WTC11 (cell line): ENCODE measurements around the gene GGACT. TPM values are rescaled to one million over a fixed set of nuclear protein-coding genes. Genes with fewer than 3 reads are reported as not detected.

ENCODE experiments used
- ATAC-seq: fragments of 200-7000 bp; cut with Tn5 transposase; 2 replicates; pipeline ENCODE4 v1.10.0; 2021; ENCODE audit warnings: mild to moderate bottlenecking, moderate library complexity
- CTCF ChIA-PET: fragments of 300-600 bp; sonication (Branson Sonifier 250); formaldehyde crosslinking; loops from one replicate; lab custom pipeline; 2021; ENCODE audit warnings: antibody characterized with exemption; lab: Charles Lee
- POLR2A ChIA-PET: fragments of 350-600 bp; sonication (Branson Sonifier 250); formaldehyde crosslinking; loops from one replicate; lab custom pipeline; 2021; ENCODE audit warnings: antibody characterized with exemption; lab: Charles Lee
- DNase-seq: peaks from one replicate; pipeline ENCODE4 v3.0.0; 2021; ENCODE audit warnings: low spot score
- H3K27ac Mint-ChIP-seq: 2 replicates; pipeline ENCODE4 v1.8.0; 2021; ENCODE audit warnings: mixed read lengths
- H3K27me3 Mint-ChIP-seq: 2 replicates; pipeline ENCODE4 v1.8.0; 2021; ENCODE audit warnings: low read depth, mild to moderate bottlenecking, moderate library complexity, mixed read lengths
- H3K36me3 Mint-ChIP-seq: 2 replicates; pipeline ENCODE4 v1.8.0; 2021; ENCODE audit warnings: mixed read lengths
- H3K4me1 Mint-ChIP-seq: 2 replicates; pipeline ENCODE4 v1.8.0; 2022; ENCODE audit warnings: mixed read lengths
- H3K4me3 Mint-ChIP-seq: 2 replicates; pipeline ENCODE4 v1.8.0; 2021; ENCODE audit warnings: mild to moderate bottlenecking, moderate library complexity, mixed read lengths
- H3K9me3 Mint-ChIP-seq: 2 replicates; pipeline ENCODE4 v1.8.0; 2021; ENCODE audit warnings: mixed read lengths
- ATF2 ChIP-seq: sonication (generic); formaldehyde crosslinking; IDR thresholded peaks from 2 replicates; pipeline ENCODE4 v1.8.1; 2022; ENCODE audit warnings: low read depth, missing genetic modification reagents, borderline replicate concordance
- CTCF ChIP-seq: fragments of 200-600 bp; IDR thresholded peaks from 2 replicates; pipeline ENCODE4 v1.8.0; 2022; ENCODE audit warnings: antibody characterized with exemption
- E2F5 ChIP-seq: sonication (generic); formaldehyde crosslinking; IDR thresholded peaks from 2 replicates; pipeline ENCODE4 v1.8.1; 2022; ENCODE audit warnings: mild to moderate bottlenecking, moderate library complexity, missing genetic modification reagents
- EMX1 ChIP-seq: fragments of 250-450 bp; sonication (Bioruptor Pico); IDR thresholded peaks from 2 replicates; pipeline ENCODE4 v1.8.0; 2021; ENCODE audit warnings: mild to moderate bottlenecking
- ETV6 ChIP-seq: sonication (generic); formaldehyde crosslinking; IDR thresholded peaks from 2 replicates; pipeline ENCODE4 v1.8.1; 2022; ENCODE audit warnings: mild to moderate bottlenecking, missing genetic modification reagents
- GABPB1 ChIP-seq: sonication (generic); formaldehyde crosslinking; IDR thresholded peaks from 2 replicates; pipeline ENCODE4 v1.8.1; 2023; ENCODE audit warnings: mild to moderate bottlenecking, missing genetic modification reagents
- GRHL2 ChIP-seq: fragments of 250-450 bp; sonication (Bioruptor Pico); IDR thresholded peaks from 2 replicates; pipeline ENCODE4 v1.8.0; 2022; ENCODE audit warnings: mild to moderate bottlenecking, moderate library complexity; ENCODE audit not compliant: insufficient replicate concordance, severe bottlenecking
- MLX ChIP-seq: sonication (generic); formaldehyde crosslinking; IDR thresholded peaks from 2 replicates; pipeline ENCODE4 v1.8.1; 2023; ENCODE audit warnings: mild to moderate bottlenecking, missing genetic modification reagents, moderate library complexity
- NFE2L1 ChIP-seq: sonication (generic); formaldehyde crosslinking; IDR thresholded peaks from 2 replicates; pipeline ENCODE4 v1.8.1; 2023; ENCODE audit warnings: missing genetic modification reagents
- PREB ChIP-seq: sonication (generic); formaldehyde crosslinking; IDR thresholded peaks from 2 replicates; pipeline ENCODE4 v1.8.1; 2022; ENCODE audit warnings: mild to moderate bottlenecking, missing genetic modification reagents, moderate library complexity, borderline replicate concordance
- PRRX2 ChIP-seq: fragments of 250-450 bp; sonication (Bioruptor Pico); IDR thresholded peaks from 2 replicates; pipeline ENCODE4 v1.8.0; 2021; ENCODE audit warnings: mild to moderate bottlenecking
- RELA ChIP-seq: sonication (generic); formaldehyde crosslinking; IDR thresholded peaks from 2 replicates; pipeline ENCODE4 v1.8.1; 2022; ENCODE audit warnings: missing genetic modification reagents, mild to moderate bottlenecking, borderline replicate concordance
- RORB ChIP-seq: fragments of 250-450 bp; sonication (Bioruptor Pico); IDR thresholded peaks from 2 replicates; pipeline ENCODE4 v1.9.0; 2021; ENCODE audit warnings: mild to moderate bottlenecking
- SMAD3 ChIP-seq: sonication (generic); formaldehyde crosslinking; IDR thresholded peaks from 2 replicates; pipeline ENCODE4 v1.8.0; 2022; ENCODE audit warnings: missing genetic modification reagents, mild to moderate bottlenecking, borderline replicate concordance
- SMAD4 ChIP-seq: sonication (generic); formaldehyde crosslinking; IDR thresholded peaks from 2 replicates; pipeline ENCODE4 v1.8.0; 2022; ENCODE audit warnings: mild to moderate bottlenecking, missing genetic modification reagents
- SOX15 ChIP-seq: fragments of 250-450 bp; sonication (Bioruptor Pico); IDR thresholded peaks from 2 replicates; pipeline ENCODE4 v1.9.0; 2021; ENCODE audit warnings: mild to moderate bottlenecking
- SP1 ChIP-seq: sonication (generic); formaldehyde crosslinking; conservative IDR thresholded peaks from 2 replicates; pipeline ENCODE4 v1.8.1; 2022; ENCODE audit warnings: missing genetic modification reagents
- TEAD4 ChIP-seq: sonication (generic); formaldehyde crosslinking; IDR thresholded peaks from 2 replicates; pipeline ENCODE4 v1.8.0; 2022; ENCODE audit warnings: mild to moderate bottlenecking, missing genetic modification reagents
- ZNF232 ChIP-seq: sonication (generic); formaldehyde crosslinking; IDR thresholded peaks from 2 replicates; pipeline ENCODE4 v1.8.0; 2022; ENCODE audit warnings: mild to moderate bottlenecking, missing genetic modification reagents
- ZNF425 ChIP-seq: fragments of 250-450 bp; sonication (Bioruptor Pico); conservative IDR thresholded peaks from 2 replicates; pipeline ENCODE4 v1.9.0; 2021; ENCODE audit warnings: mild to moderate bottlenecking
- ZSCAN18 ChIP-seq: fragments of 250-450 bp; sonication (Bioruptor Pico); IDR thresholded peaks from 2 replicates; pipeline ENCODE4 v2.1.2; 2022; ENCODE audit warnings: mild to moderate bottlenecking, moderate library complexity
- total RNA-seq: library from RNA; stranded (reverse); gene quantifications from 3 replicates; pipeline ENCODE4 v1.2.3, GENCODE V29; 2021

The GGACT gene
- total RNA-seq, 1 experiment from 2014 or later: 2.4 TPM

- ChIA-PET POLR2A (no interaction called here), CTCF (interaction anchor here (0.6 to 2.1 kb wide), 11 partner anchors 9 to 423 kb away, joined by 3 to 18 read pairs (median 3); no protein-coding TSS in a partner anchor)
- Mint-ChIP-seq H3K36me3 (no peaks in the 10 kb centered on the region), H3K4me3 (no peak overlapping the region), H3K9me3 (peaks cover under 1% of the 10 kb centered on the region; the same call in 1 of the 2 replicates), H3K4me1 (no peaks in the 10 kb centered on the region), H3K27ac (no peak overlapping the region), H3K27me3 (peaks cover 11% of the 10 kb centered on the region)
- TF ChIP-seq GRHL2 (CRISPR knock-in tag): no peak
- TF ChIP-seq TEAD4 (CRISPR knock-in tag): no peak
- TF ChIP-seq PRRX2 (CRISPR knock-in tag): no peak
- no peak for TF ChIP-seq RELA
- no peak for TF ChIP-seq ATF2 (CRISPR knock-in tag)
- no peak for TF ChIP-seq SMAD3 (CRISPR knock-in tag)
- no peak for TF ChIP-seq ZNF232
- DNase-seq (no peak), ATAC-seq (no peak)
These were observed 5.7 kb upstream of the GGACT start for GRCh38 chr13:100594255-100594654.

- CTCF ChIA-PET: interaction anchor here (0.5 to 1.1 kb wide), 3 partner anchors 16 to 257 kb away, joined by 3 to 7 read pairs (median 4); no protein-coding TSS in a partner anchor
- H3K27ac Mint-ChIP-seq: no peak overlapping the region
- ATAC-seq (no peak), DNase-seq (no peak)
- TF ChIP-seq E2F5 (CRISPR knock-in tag) (no peak), ETV6 (no peak), ZSCAN18 (CRISPR knock-in tag) (no peak), PREB (CRISPR knock-in tag) (no peak), MLX (CRISPR knock-in tag) (no peak)
- POLR2A ChIA-PET: no interaction called here
- H3K4me3 Mint-ChIP-seq: peak overlapping the region; percentile 63
- peaks cover 7% of the 10 kb centered on the region; the same call in 1 of the 2 replicates for H3K4me1 Mint-ChIP-seq
- no peaks in the 10 kb centered on the region for H3K36me3 Mint-ChIP-seq
- peaks cover 5% of the 10 kb centered on the region; the same call in 1 of the 2 replicates for H3K9me3 Mint-ChIP-seq
- peaks cover 13% of the 10 kb centered on the region for H3K27me3 Mint-ChIP-seq
These were observed 663 bp upstream of the GGACT start for GRCh38 chr13:100589178-100589725.

GRCh38 chr13:100584896-100585295, 3.7 kb downstream of the GGACT start:
- Mint-ChIP-seq H3K36me3 (peaks cover 27% of the 10 kb centered on the region), H3K4me3 (no peak overlapping the region), H3K4me1 (peaks cover 7% of the 10 kb centered on the region; the same call in 1 of the 2 replicates), H3K27ac (no peak overlapping the region), H3K9me3 (peaks cover 32% of the 10 kb centered on the region), H3K27me3 (peaks cover 9% of the 10 kb centered on the region)
- ChIA-PET POLR2A (no interaction called here), CTCF (interaction anchor here (1.1 to 1.6 kb wide), 2 partner anchors 12 to 70 kb away, joined by 3 to 7 read pairs; no protein-coding TSS in a partner anchor)
- ATAC-seq: no peak
- no peak for DNase-seq
- TF ChIP-seq RORB (no peak), NFE2L1 (CRISPR knock-in tag) (no peak), GABPB1 (no peak), ZNF425 (no peak), EMX1 (no peak), CTCF (no peak), SMAD4 (CRISPR knock-in tag) (no peak), ZSCAN18 (CRISPR knock-in tag) (no peak), SOX15 (CRISPR knock-in tag) (no peak), SP1 (no peak), RELA (no peak)
